ENCODE measurements around the gene ATP13A4. TPM values are rescaled to one million over a fixed set of nuclear protein-coding genes. Genes with fewer than 3 reads are reported as not detected.

The ATP13A4 gene
- total RNA-seq, 2 donors from 2014 or later = 0.57 to 1.3 TPM

DNA sequence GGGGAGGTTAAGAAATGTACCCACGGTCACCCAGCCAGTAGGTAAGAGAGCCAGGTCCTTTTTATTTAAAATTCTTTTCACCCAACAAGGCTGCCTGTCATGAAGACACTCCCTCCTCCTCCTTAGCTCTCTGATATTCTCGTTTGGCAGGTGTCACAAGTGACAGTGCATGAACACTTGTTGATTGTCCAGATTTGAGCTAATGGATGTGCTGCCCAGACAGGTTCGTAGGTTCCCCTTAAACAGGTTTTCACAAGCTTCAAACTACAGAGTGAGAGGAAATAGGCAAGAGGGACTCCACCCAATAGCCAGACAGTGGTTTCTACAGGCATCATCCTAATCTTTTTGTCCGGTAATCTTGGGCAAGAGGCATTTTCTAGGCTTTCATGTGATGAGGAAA is 32.2 kb downstream of the ATP13A4 start:
- Mint-ChIP-seq H3K9me3 (no peaks in the 10 kb centered on the region), H3K27ac (no peak overlapping the region), H3K4me3 (no peak overlapping the region), H3K36me3 (ENCODE audit: low read depth) (no peaks in the 10 kb centered on the region), H3K27me3 (ENCODE audit: insufficient read depth) (no peaks in the 10 kb centered on the region), H3K4me1 (no peaks in the 10 kb centered on the region)
- TF ChIP-seq, protein P1, sequence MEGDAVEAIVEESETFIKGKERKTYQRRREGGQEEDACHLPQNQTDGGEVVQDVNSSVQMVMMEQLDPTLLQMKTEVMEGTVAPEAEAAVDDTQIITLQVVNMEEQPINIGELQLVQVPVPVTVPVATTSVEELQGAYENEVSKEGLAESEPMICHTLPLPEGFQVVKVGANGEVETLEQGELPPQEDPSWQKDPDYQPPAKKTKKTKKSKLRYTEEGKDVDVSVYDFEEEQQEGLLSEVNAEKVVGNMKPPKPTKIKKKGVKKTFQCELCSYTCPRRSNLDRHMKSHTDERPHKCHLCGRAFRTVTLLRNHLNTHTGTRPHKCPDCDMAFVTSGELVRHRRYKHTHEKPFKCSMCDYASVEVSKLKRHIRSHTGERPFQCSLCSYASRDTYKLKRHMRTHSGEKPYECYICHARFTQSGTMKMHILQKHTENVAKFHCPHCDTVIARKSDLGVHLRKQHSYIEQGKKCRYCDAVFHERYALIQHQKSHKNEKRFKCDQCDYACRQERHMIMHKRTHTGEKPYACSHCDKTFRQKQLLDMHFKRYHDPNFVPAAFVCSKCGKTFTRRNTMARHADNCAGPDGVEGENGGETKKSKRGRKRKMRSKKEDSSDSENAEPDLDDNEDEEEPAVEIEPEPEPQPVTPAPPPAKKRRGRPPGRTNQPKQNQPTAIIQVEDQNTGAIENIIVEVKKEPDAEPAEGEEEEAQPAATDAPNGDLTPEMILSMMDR (conservative IDR thresholded peaks at IDR 0.05) = no peak
- Histone ChIP-seq H3K4me1 (ENCODE audit: control insufficient read depth, insufficient read depth, low read length) (no peaks in the 10 kb centered on the region), H3K27ac (ENCODE audit: low read depth, low read length) (no peak overlapping the region), H3K36me3 (ENCODE audit: control insufficient read depth, insufficient read depth, low read length) (no peaks in the 10 kb centered on the region), H3K9me3 (ENCODE audit: control insufficient read depth, low read length) (no peaks in the 10 kb centered on the region), H3K9ac (ENCODE audit: extremely low read depth, low read length, poor library complexity, severe bottlenecking) (no peak overlapping the region), H3K27me3 (ENCODE audit: control insufficient read depth, insufficient read depth, low read length, poor library complexity, severe bottlenecking) (no peaks in the 10 kb centered on the region), H3K4me3 (ENCODE audit: low read length) (no peak overlapping the region)
- 98 to 100% methylated on average over 3 to 4 of the region's 4 CpGs for WGBS, 2 experiments (ENCODE audit: insufficient coverage in 1 of 2, insufficient read length in 1 of 2)
- DNase-seq = no peak

DNA sequence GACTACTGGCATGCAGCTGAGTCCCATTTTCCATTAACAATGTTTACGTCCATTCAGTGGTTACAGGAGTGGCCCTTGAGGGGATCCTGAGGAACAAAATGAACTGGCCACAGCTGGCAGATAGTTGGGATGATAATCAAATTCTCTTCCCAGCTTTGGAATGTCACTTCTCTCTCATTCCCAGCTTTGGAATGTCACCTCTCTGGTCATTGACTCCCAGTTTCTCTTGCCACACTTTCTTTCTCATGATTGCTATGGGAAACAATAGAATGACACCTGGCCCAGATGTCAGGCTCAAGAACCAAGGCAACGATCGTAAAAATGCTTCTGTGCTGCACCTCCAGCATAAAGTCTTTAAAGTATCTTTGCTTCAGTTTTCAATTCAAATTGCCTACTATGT is 34.0 kb downstream of the ATP13A4 start:
- H3K4me1 ChIP-seq (ENCODE audit: control insufficient read depth, insufficient read depth, low read length) = no peaks in the 10 kb centered on the region
- no peak overlapping the region for H3K9ac ChIP-seq (ENCODE audit: extremely low read depth, low read length, poor library complexity, severe bottlenecking)
- TF ChIP-seq, protein P1 (conservative IDR thresholded peaks at IDR 0.05) = no peak
- H3K4me1 Mint-ChIP-seq = no peaks in the 10 kb centered on the region
- H3K4me3 ChIP-seq (ENCODE audit: low read length) = no peak overlapping the region
- DNase-seq = no peak
- no peak overlapping the region for H3K27ac ChIP-seq (ENCODE audit: low read depth, low read length)
- no peaks in the 10 kb centered on the region for H3K9me3 Mint-ChIP-seq
- no peak overlapping the region for H3K27ac Mint-ChIP-seq
- no peaks in the 10 kb centered on the region for H3K9me3 ChIP-seq (ENCODE audit: control insufficient read depth, low read length)
- H3K36me3 Mint-ChIP-seq (ENCODE audit: low read depth) = no peaks in the 10 kb centered on the region
- 93% methylated on average over 3 of the region's 3 CpGs; no CpG with 5 or more reads in 1 of the 2 experiments for WGBS, 2 experiments (ENCODE audit: insufficient coverage in 1 of 2, insufficient read length in 1 of 2)
- H3K27me3 Mint-ChIP-seq (ENCODE audit: insufficient read depth) = no peaks in the 10 kb centered on the region
- H3K4me3 Mint-ChIP-seq = no peak overlapping the region
- no peaks in the 10 kb centered on the region for H3K27me3 ChIP-seq (ENCODE audit: control insufficient read depth, insufficient read depth, low read length, poor library complexity, severe bottlenecking)
- no peaks in the 10 kb centered on the region for H3K36me3 ChIP-seq (ENCODE audit: control insufficient read depth, insufficient read depth, low read length)

DNA sequence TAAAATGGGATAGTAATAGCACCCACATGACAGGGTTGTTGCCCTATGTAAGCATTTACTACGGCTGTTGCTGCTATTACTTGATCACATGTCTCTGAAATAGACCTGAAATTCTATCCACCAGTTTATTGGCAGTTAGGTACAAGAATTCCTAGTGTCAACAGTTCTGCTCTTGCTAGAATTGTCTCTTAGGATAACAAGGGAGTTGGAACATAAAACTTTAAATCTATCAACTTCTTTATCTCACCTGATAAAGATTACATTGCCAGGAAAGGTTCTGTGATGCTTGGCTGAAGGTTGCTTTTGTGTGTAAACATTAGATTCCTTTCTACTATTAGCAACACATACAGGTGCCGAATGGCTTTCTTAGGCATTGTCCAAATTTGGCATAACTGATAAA is 38.7 kb downstream of the ATP13A4 start:
- no peaks in the 10 kb centered on the region for H3K36me3 Mint-ChIP-seq (ENCODE audit: low read depth)
- Histone ChIP-seq H3K27me3 (ENCODE audit: control insufficient read depth, insufficient read depth, low read length, poor library complexity, severe bottlenecking) (no peaks in the 10 kb centered on the region), H3K27ac (ENCODE audit: low read depth, low read length) (no peak overlapping the region), H3K9ac (ENCODE audit: extremely low read depth, low read length, poor library complexity, severe bottlenecking) (no peak overlapping the region), H3K36me3 (ENCODE audit: control insufficient read depth, insufficient read depth, low read length) (no peaks in the 10 kb centered on the region), H3K4me3 (ENCODE audit: low read length) (no peak overlapping the region), H3K9me3 (ENCODE audit: control insufficient read depth, low read length) (no peaks in the 10 kb centered on the region), H3K4me1 (ENCODE audit: control insufficient read depth, insufficient read depth, low read length) (no peaks in the 10 kb centered on the region)
- WGBS, 2 experiments (ENCODE audit: insufficient coverage in 1 of 2, insufficient read length in 1 of 2) = 94 to 100% methylated on average over 1 to 2 of the region's 2 CpGs
- H3K9me3 Mint-ChIP-seq = no peaks in the 10 kb centered on the region
- no peak for DNase-seq
- TF ChIP-seq, protein P1 (conservative IDR thresholded peaks at IDR 0.05) = no peak
- H3K27me3 Mint-ChIP-seq (ENCODE audit: insufficient read depth) = peaks cover 2% of the 10 kb centered on the region
- H3K27ac Mint-ChIP-seq = no peak overlapping the region
- H3K4me1 Mint-ChIP-seq = no peaks in the 10 kb centered on the region
- no peak overlapping the region for H3K4me3 Mint-ChIP-seq

Measured in endodermal cell (in vitro differentiated cells).